Measurements from ENCODE around the gene CA10. TPM values are rescaled to one million over a fixed set of nuclear protein-coding genes. Genes with fewer than 3 reads are reported as not detected.

Gene CA10
- total RNA-seq: 10.4 TPM

DNA sequence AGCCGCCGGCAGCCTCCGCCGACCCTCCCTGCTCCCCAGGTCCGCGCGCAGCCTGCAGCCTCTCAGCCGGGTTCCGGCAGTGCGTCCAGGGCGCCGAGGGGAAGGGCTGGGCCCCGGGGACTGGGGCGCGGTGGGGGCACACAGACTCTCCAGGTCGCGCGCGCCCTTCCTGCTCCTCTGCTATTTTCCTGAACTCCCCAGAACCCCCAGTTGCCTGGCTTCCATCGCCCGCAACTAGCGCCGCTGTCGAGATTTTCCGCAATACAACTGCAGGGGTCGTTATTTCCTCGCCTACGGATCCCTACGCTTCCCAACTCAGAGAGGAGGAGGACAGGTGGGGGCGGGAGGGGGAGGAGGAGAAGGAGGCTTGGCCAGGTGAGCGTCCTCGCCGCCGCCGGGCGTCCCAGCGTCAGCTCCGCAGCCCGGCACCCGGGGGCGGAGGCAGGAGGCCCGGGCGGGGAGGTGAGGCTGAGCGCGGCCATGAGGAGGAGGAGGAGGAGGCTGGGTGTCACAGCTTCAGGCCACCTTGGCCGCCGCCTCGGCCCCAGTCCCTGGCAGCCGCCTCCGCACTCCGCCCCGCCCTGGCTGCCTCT, at the start of gene CA10:
Gene CA10 (minus strand): TSS at position 265 of the 593 bp plus-strand sequence.
- Histone ChIP-seq H3K27ac (ENCODE audit: low read depth, low read length) (no peak within 1 kb of the TSS), H3K27me3 (ENCODE audit: control insufficient read depth in 3 of 3, insufficient read depth in 3 of 3, low read length in 3 of 3) (peaks cover 38 to 53% (median 39%) of the 10 kb centered on the region in 3 donors), H3K4me3 (ENCODE audit: low read length in 3 of 3) (no peak within 1 kb of the TSS), H3K4me1 (ENCODE audit: control insufficient read depth in 3 of 3, insufficient read depth in 3 of 3, low read length in 3 of 3) (peaks cover 0 to 12% (median 3%) of the 10 kb centered on the region in 3 donors), H3K9ac (ENCODE audit: low read depth in 1 of 3, low read length in 3 of 3) (no peak within 1 kb of the TSS), H3K9me3 (ENCODE audit: control insufficient read depth in 3 of 3, low read length in 3 of 3) (peaks cover 0 to 3% (median 0%) of the 10 kb centered on the region in 3 donors), H3K36me3 (ENCODE audit: control insufficient read depth in 3 of 3, insufficient read depth in 3 of 3, low read length in 3 of 3) (no peaks in the 10 kb centered on the region)

DNA sequence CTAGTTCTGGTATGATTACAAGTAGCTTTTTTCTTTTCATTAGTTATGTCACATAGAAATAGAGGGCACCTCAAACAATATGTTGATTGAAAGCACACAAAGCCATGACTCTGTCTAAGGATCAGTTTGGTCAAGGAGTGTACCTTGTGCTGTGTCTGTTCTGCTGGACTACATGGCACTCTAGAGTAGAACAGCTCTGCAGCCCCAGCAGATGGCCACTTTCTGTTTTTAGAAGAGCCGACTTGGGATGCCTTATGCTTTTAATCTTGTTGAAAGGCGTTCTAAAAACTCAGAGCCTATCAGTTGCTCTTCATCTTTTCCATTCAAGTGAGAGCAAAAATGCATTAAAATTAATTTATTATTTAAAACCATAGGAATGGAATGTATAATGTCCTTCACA, 49.3 kb upstream of the CA10 start:
- no peak overlapping the region for H3K27ac ChIP-seq (ENCODE audit: low read depth, low read length)
- no peaks in the 10 kb centered on the region for H3K27me3 ChIP-seq (ENCODE audit: control insufficient read depth in 3 of 3, insufficient read depth in 3 of 3, low read length in 3 of 3)
- no peaks in the 10 kb centered on the region for H3K9me3 ChIP-seq (ENCODE audit: control insufficient read depth in 3 of 3, low read length in 3 of 3)
- H3K9ac ChIP-seq (ENCODE audit: low read depth in 1 of 3, low read length in 3 of 3): no peak overlapping the region
- H3K4me3 ChIP-seq (ENCODE audit: low read length in 3 of 3): no peak overlapping the region
- no peaks in the 10 kb centered on the region for H3K4me1 ChIP-seq (ENCODE audit: control insufficient read depth in 3 of 3, insufficient read depth in 3 of 3, low read length in 3 of 3)
- no peaks in the 10 kb centered on the region for H3K36me3 ChIP-seq (ENCODE audit: control insufficient read depth in 3 of 3, insufficient read depth in 3 of 3, low read length in 3 of 3)

DNA sequence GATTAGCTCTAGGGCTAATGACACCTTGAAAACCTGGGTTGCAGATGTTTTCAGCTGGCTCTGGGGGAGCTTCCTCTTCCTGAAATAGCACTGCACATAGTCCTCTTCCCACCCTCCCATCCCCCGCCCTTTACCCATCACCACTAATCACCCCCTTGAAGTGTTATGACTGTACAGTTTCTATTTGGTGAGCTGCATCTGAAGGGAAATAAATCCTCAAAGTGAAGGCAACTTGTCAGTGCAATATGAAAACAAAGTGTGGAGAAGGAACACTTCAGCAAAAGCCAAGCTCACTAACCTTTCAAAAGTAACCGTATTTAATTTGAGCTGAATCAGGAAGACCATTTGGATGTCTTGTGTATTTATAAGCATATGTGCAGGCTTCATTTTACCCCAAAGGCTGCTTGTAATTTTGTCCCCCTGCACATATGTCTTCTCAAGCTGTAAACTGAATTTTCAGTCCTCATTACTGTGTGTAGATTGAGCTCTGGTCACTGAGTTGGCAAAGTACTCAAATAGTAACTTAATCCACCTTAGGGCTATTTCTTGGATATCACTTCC, 44.1 kb upstream of the CA10 start:
- H3K4me1 ChIP-seq (ENCODE audit: control insufficient read depth in 3 of 3, insufficient read depth in 3 of 3, low read length in 3 of 3): peaks cover 0 to 4% (median 0%) of the 10 kb centered on the region in 3 donors
- no peak overlapping the region for H3K9ac ChIP-seq (ENCODE audit: low read depth in 1 of 3, low read length in 3 of 3)
- H3K9me3 ChIP-seq (ENCODE audit: control insufficient read depth in 3 of 3, low read length in 3 of 3): no peaks in the 10 kb centered on the region
- H3K27ac ChIP-seq (ENCODE audit: low read depth, low read length): no peak overlapping the region
- H3K36me3 ChIP-seq (ENCODE audit: control insufficient read depth in 3 of 3, insufficient read depth in 3 of 3, low read length in 3 of 3): no peaks in the 10 kb centered on the region
- no peak overlapping the region for H3K4me3 ChIP-seq (ENCODE audit: low read length in 3 of 3)
- no peaks in the 10 kb centered on the region for H3K27me3 ChIP-seq (ENCODE audit: control insufficient read depth in 3 of 3, insufficient read depth in 3 of 3, low read length in 3 of 3)

GRCh38 chr17:52201767-52202519, 43.4 kb upstream of the CA10 start:
- no peaks in the 10 kb centered on the region for H3K36me3 ChIP-seq (ENCODE audit: control insufficient read depth in 3 of 3, insufficient read depth in 3 of 3, low read length in 3 of 3)
- no peak overlapping the region for H3K27ac ChIP-seq (ENCODE audit: low read depth, low read length)
- H3K4me1 ChIP-seq (ENCODE audit: control insufficient read depth in 3 of 3, insufficient read depth in 3 of 3, low read length in 3 of 3): peaks cover 0 to 4% (median 0%) of the 10 kb centered on the region in 3 donors
- H3K9me3 ChIP-seq (ENCODE audit: control insufficient read depth in 3 of 3, low read length in 3 of 3): no peaks in the 10 kb centered on the region
- H3K27me3 ChIP-seq (ENCODE audit: control insufficient read depth in 3 of 3, insufficient read depth in 3 of 3, low read length in 3 of 3): no peaks in the 10 kb centered on the region
- no peak overlapping the region for H3K4me3 ChIP-seq (ENCODE audit: low read length in 3 of 3)
- H3K9ac ChIP-seq (ENCODE audit: low read depth in 1 of 3, low read length in 3 of 3): no peak overlapping the region

- Histone ChIP-seq H3K36me3 (ENCODE audit: control insufficient read depth in 3 of 3, insufficient read depth in 3 of 3, low read length in 3 of 3) (no peaks in the 10 kb centered on the region), H3K9me3 (ENCODE audit: control insufficient read depth in 3 of 3, low read length in 3 of 3) (no peaks in the 10 kb centered on the region), H3K4me1 (ENCODE audit: control insufficient read depth in 3 of 3, insufficient read depth in 3 of 3, low read length in 3 of 3) (no peaks in the 10 kb centered on the region), H3K27ac (ENCODE audit: low read depth, low read length) (no peak overlapping the region), H3K27me3 (ENCODE audit: control insufficient read depth in 3 of 3, insufficient read depth in 3 of 3, low read length in 3 of 3) (no peaks in the 10 kb centered on the region), H3K9ac (ENCODE audit: low read depth in 1 of 3, low read length in 3 of 3) (no peak overlapping the region), H3K4me3 (ENCODE audit: low read length in 3 of 3) (no peak overlapping the region)
These were observed 33.0 kb upstream of the CA10 start for GRCh38 chr17:52191491-52191890.

DNA sequence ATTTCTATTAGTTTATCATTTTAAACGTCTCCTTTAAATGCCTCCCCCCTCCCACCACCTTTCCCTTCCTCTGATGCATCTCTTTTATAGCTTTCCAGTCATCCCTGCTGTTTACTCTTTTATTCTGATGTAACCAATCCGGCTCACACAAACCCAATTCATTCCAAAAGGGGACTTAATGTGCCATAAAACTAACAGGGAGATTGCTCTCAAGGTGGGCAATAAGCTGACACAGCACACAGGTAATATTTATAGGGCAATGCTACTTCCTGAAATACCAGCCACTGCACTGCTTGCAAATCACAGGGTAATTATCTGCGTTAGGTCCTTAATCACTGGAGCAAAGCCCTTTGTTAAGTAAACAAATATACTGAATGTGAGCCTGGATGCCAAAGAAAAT, 23.3 kb upstream of the CA10 start:
- Histone ChIP-seq H3K4me3 (ENCODE audit: low read length in 3 of 3) (no peak overlapping the region), H3K27ac (ENCODE audit: low read depth, low read length) (no peak overlapping the region), H3K36me3 (ENCODE audit: control insufficient read depth in 3 of 3, insufficient read depth in 3 of 3, low read length in 3 of 3) (no peaks in the 10 kb centered on the region), H3K9ac (ENCODE audit: low read depth in 1 of 3, low read length in 3 of 3) (no peak overlapping the region), H3K27me3 (ENCODE audit: control insufficient read depth in 3 of 3, insufficient read depth in 3 of 3, low read length in 3 of 3) (no peaks in the 10 kb centered on the region), H3K4me1 (ENCODE audit: control insufficient read depth in 3 of 3, insufficient read depth in 3 of 3, low read length in 3 of 3) (no peaks in the 10 kb centered on the region), H3K9me3 (ENCODE audit: control insufficient read depth in 3 of 3, low read length in 3 of 3) (no peaks in the 10 kb centered on the region)

GRCh38 chr17:52178012-52178411, 19.5 kb upstream of the CA10 start:
- Histone ChIP-seq H3K9ac (ENCODE audit: low read depth in 1 of 3, low read length in 3 of 3) (no peak overlapping the region), H3K9me3 (ENCODE audit: control insufficient read depth in 3 of 3, low read length in 3 of 3) (no peaks in the 10 kb centered on the region), H3K4me1 (ENCODE audit: control insufficient read depth in 3 of 3, insufficient read depth in 3 of 3, low read length in 3 of 3) (no peaks in the 10 kb centered on the region), H3K27me3 (ENCODE audit: control insufficient read depth in 3 of 3, insufficient read depth in 3 of 3, low read length in 3 of 3) (no peaks in the 10 kb centered on the region), H3K4me3 (ENCODE audit: low read length in 3 of 3) (no peak overlapping the region), H3K36me3 (ENCODE audit: control insufficient read depth in 3 of 3, insufficient read depth in 3 of 3, low read length in 3 of 3) (no peaks in the 10 kb centered on the region), H3K27ac (ENCODE audit: low read depth, low read length) (no peak overlapping the region)

DNA sequence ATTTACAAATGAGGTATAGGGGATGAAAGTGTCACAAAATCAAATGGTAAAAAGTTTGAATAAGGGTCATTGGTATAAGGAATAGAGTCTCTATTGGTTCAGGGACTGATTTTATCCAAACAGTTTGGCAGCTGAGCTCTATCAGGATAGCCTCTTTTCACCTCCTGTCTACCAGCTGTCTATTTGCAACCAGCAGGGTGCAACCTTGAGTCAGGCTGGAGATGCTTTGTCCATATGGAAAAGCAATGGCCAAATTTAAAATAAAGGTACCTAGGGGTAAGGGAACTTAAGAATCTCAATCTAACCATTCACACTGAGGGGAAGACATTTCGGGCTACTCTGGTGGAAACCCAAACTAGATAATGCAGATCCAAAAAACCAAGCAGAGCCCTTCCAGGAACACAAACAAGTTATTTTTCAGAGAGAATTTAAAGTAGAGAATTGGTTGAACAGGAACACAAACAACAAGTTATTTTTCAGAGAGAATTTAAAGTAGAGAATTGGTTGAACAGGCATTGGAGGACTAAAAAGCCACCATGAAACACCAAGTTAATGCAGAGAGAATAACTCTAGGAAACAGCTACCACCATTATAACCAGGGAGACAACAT, 12.6 kb upstream of the CA10 start:
- no peaks in the 10 kb centered on the region for H3K36me3 ChIP-seq (ENCODE audit: control insufficient read depth in 3 of 3, insufficient read depth in 3 of 3, low read length in 3 of 3)
- H3K27me3 ChIP-seq (ENCODE audit: control insufficient read depth in 3 of 3, insufficient read depth in 3 of 3, low read length in 3 of 3): no peaks in the 10 kb centered on the region
- no peak overlapping the region for H3K9ac ChIP-seq (ENCODE audit: low read depth in 1 of 3, low read length in 3 of 3)
- H3K9me3 ChIP-seq (ENCODE audit: control insufficient read depth in 3 of 3, low read length in 3 of 3): no peaks in the 10 kb centered on the region
- H3K27ac ChIP-seq (ENCODE audit: low read depth, low read length): no peak overlapping the region
- H3K4me1 ChIP-seq (ENCODE audit: control insufficient read depth in 3 of 3, insufficient read depth in 3 of 3, low read length in 3 of 3): no peaks in the 10 kb centered on the region
- no peak overlapping the region for H3K4me3 ChIP-seq (ENCODE audit: low read length in 3 of 3)

DNA sequence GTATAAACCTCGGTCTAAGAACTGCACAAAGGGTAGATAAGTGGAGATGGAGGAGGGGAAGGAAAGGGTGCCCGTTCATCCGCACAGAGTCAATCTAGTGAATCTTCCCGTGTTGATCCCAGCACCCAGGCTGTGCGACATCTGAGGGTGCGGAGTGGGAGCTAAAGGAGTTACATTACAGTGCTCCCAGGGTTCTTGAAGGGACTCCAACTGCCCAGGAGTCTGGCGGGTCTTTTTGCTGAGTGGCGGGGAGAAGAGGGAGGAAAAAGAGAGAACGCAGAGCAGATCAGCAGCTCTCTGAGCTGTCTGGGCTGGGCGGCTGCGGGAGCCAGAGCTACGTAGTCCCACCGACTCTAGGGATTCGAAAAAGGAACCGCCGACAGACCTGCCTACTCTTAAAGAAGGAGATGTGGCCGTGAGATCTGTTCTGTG, 1.6 kb upstream of the CA10 start:
- Histone ChIP-seq H3K27ac (ENCODE audit: low read depth, low read length) (no peak overlapping the region), H3K36me3 (ENCODE audit: control insufficient read depth in 3 of 3, insufficient read depth in 3 of 3, low read length in 3 of 3) (no peaks in the 10 kb centered on the region), H3K4me1 (ENCODE audit: control insufficient read depth in 3 of 3, insufficient read depth in 3 of 3, low read length in 3 of 3) (peaks cover 0 to 12% (median 3%) of the 10 kb centered on the region in 3 donors), H3K9ac (ENCODE audit: low read depth in 1 of 3, low read length in 3 of 3) (no peak overlapping the region), H3K27me3 (ENCODE audit: control insufficient read depth in 3 of 3, insufficient read depth in 3 of 3, low read length in 3 of 3) (peaks cover 38 to 48% (median 39%) of the 10 kb centered on the region in 3 donors), H3K9me3 (ENCODE audit: control insufficient read depth in 3 of 3, low read length in 3 of 3) (peaks cover 0 to 3% (median 0%) of the 10 kb centered on the region in 3 donors), H3K4me3 (ENCODE audit: low read length in 3 of 3) (no peak overlapping the region)
